Transverse colon (tissue), 3 donors: Measurements from ENCODE around the gene CLSTN2.

Source experiments
- CTCF ChIP-seq, 5 experiments: fragments of 200-600 bp in 3 of 5; fragments of 450-650 bp in 2 of 5; sonication (generic) in 3 of 5; IDR thresholded peaks; 1 replicate in 2 of 5; 2 replicates in 3 of 5; pipeline ENCODE4 v1.5.1; 2016 to 2017; ENCODE audit warnings: antibody characterized with exemption in 5 of 5, inconsistent platforms in 3 of 5, mild to moderate bottlenecking in 2 of 5, moderate library complexity in 1 of 5
- POLR2A ChIP-seq: fragments of 450-650 bp; IDR thresholded peaks from one replicate; pipeline ENCODE4 v1.6.1; 2016; ENCODE audit warnings: antibody characterized with exemption, mild to moderate bottlenecking, moderate library complexity

- TF ChIP-seq POLR2A (no peak), CTCF (IDR thresholded peaks at IDR 0.05) (no peak)
These were observed 628.3 kb downstream of the CLSTN2 start for GRCh38 chr3:140563206-140563760.
